Bronchial epithelial cell (primary cell): ENCODE measurements around the gene MALRD1. TPM values are rescaled to one million over a fixed set of nuclear protein-coding genes. Genes with fewer than 3 reads are reported as not detected.

Source experiments
- DNase-seq: peaks from one replicate; pipeline ENCODE4 v3.0.0-alpha.2; 2010; ENCODE audit warnings: low read depth
- FAIRE-seq: peaks from 2 replicates; lab custom pipeline; 2011; peaks lifted over from hg19 to GRCh38; lab: Jason Lieb, UNC
- H3K27me3 ChIP-seq: 2 replicates; pipeline ENCODE4 v1.5.1; 2011; ENCODE audit warnings: low read length; ENCODE audit not compliant: control insufficient read depth, insufficient read depth
- H3K36me3 ChIP-seq: 2 replicates; pipeline ENCODE4 v1.5.1; 2011; ENCODE audit warnings: low read length; ENCODE audit not compliant: control insufficient read depth, insufficient read depth
- H3K4me3 ChIP-seq: 2 replicates; pipeline ENCODE4 v1.5.1; 2011; ENCODE audit warnings: mild to moderate bottlenecking, low read depth, low read length, control low read depth
- CTCF ChIP-seq: IDR thresholded peaks from 2 replicates; pipeline ENCODE4 v1.5.1; 2011; ENCODE audit warnings: mild to moderate bottlenecking, moderate library complexity, low read length, control low read depth, inconsistent platforms; ENCODE audit not compliant: insufficient read depth, severe bottlenecking
- total RNA-seq: library from RNA; depleted of rRNA; stranded (reverse); fragments of >200 nt; gene quantifications from 2 replicates; pipeline ENCODE4 v1.2.1, GENCODE V29; 2014

The MALRD1 gene
- total RNA-seq, 1 donor from 2014 or later: not detected

GRCh38 chr10:19290770-19291169 lies 242.2 kb downstream of the MALRD1 start:
- H3K36me3 ChIP-seq: no peaks in the 10 kb centered on the region
- FAIRE-seq: no peak
- DNase-seq: no peak
- TF ChIP-seq CTCF: no peak
- no peaks in the 10 kb centered on the region for H3K27me3 ChIP-seq
- no peak overlapping the region for H3K4me3 ChIP-seq

- H3K27me3 ChIP-seq: no peaks in the 10 kb centered on the region
- no peak for TF ChIP-seq CTCF
- H3K4me3 ChIP-seq: no peak overlapping the region
- no peaks in the 10 kb centered on the region for H3K36me3 ChIP-seq
- FAIRE-seq: no peak
- peak; percentile 6 for DNase-seq
Measured at GRCh38 chr10:19294233-19294632, 245.6 kb downstream of the MALRD1 start.

GRCh38 chr10:19299645-19300044 lies 251.0 kb downstream of the MALRD1 start:
- Histone ChIP-seq H3K4me3 (no peak overlapping the region), H3K36me3 (no peaks in the 10 kb centered on the region), H3K27me3 (no peaks in the 10 kb centered on the region)
- DNase-seq (no peak), FAIRE-seq (no peak)
- no peak for TF ChIP-seq CTCF

- peak; percentile 99 for DNase-seq
- no peak for FAIRE-seq
- no peaks in the 10 kb centered on the region for H3K27me3 ChIP-seq
- TF ChIP-seq CTCF: no peak
- H3K4me3 ChIP-seq: no peak overlapping the region
- no peaks in the 10 kb centered on the region for H3K36me3 ChIP-seq
Measured at GRCh38 chr10:19302117-19302516, 253.5 kb downstream of the MALRD1 start.

- no peak for FAIRE-seq
- TF ChIP-seq CTCF: no peak
- Histone ChIP-seq H3K27me3 (no peaks in the 10 kb centered on the region), H3K36me3 (no peaks in the 10 kb centered on the region), H3K4me3 (no peak overlapping the region)
- DNase-seq: peak; percentile 30
Measured at GRCh38 chr10:19310066-19310465, 261.5 kb downstream of the MALRD1 start.

GRCh38 chr10:19316204-19316870 lies 267.7 kb downstream of the MALRD1 start:
- TF ChIP-seq CTCF: no peak
- Histone ChIP-seq H3K36me3 (no peaks in the 10 kb centered on the region), H3K27me3 (no peaks in the 10 kb centered on the region), H3K4me3 (no peak overlapping the region)
- FAIRE-seq (no peak), DNase-seq (no peak)
